Right hindlimb (tissue), 1 donor: ENCODE measurements around the gene PCDHGA7.
"Not testable (repeated sequence)": the region's sequence is repeated elsewhere in the genome, so short reads cannot be mapped to it uniquely, and the experiment has no call there.

Experiments
- DNase-seq: peaks from one replicate; pipeline ENCODE4 v3.0.0-alpha.2; 2018

The PCDHGA7 gene

DNA sequence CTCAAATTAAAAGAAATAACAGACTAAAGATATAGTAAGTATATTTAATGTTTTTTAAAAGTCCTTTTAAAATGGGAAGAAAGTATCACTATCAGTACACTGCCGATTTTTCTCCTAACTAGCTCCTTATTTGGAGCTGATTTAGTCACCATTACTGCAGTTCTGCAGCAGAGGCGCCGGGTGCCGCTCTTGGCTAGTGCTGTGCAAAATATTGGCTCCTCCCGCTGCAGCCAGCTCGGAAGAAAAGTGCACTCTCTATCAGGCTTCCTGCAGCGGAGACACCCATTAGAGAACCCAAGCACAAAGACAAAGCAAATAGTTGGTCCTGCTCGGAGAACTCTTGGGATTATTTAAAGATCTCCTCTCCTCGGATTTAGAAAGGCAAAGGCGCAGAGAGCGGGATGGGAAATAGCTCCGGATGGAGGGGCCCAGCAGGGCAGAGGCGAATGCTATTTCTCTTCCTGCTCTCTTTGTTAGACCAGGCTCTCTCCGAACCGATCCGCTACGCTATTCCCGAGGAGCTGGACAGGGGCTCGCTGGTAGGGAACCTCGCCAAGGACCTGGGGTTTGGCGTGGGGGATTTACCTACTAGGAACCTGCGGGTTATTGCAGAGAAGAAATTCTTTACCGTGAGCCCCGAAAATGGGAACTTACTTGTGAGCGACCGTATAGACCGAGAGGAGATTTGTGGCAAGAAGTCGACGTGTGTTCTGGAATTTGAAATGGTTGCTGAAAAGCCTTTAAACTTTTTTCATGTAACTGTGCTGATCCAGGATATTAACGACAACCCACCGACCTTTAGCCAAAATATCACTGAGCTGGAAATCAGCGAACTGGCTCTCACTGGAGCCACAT is 12.3 kb upstream of the PCDHGA7 start, which contains the start of gene PCDHGB3:
TSS of gene PCDHGB3 (plus strand) at position 249 of the 855 bp plus-strand sequence. CDS start at position 402, 153 bp downstream.
- no peak for DNase-seq

DNA sequence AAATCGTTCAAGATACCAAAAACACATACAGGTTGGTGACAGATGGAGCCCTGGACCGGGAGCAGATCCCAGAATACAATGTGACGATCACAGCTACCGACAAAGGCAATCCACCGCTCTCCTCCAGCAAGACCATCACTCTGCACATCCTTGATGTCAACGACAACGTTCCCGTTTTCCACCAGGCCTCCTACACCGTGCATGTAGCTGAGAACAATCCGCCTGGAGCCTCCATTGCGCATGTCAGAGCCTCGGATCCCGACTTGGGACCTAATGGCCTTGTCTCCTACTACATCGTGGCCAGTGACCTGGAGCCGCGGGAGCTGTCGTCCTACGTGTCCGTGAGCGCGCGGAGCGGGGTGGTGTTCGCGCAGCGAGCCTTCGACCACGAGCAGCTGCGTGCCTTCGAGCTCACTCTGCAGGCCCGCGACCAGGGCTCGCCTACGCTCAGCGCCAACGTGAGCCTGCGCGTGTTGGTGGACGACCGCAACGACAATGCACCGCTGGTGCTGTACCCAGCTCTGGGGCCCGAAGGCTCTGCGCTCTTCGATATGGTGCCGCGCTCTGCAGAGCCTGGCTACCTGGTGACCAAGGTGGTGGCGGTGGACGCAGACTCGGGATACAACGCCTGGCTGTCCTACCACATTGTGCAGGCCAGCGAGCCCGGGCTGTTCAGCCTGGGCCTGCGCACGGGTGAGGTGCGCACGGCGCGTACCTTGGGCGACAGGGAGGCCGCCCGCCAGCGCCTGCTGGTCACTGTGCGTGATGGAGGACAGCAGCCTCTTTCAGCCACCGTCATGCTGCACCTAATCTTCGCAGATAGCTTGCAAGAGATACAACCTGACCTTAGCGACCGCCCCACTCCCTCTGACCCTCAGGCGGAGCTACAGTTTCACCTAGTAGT is 10.7 kb upstream of the PCDHGA7 start:
- DNase-seq = no peak

GRCh38 chr5:141373673-141374317 is 8.7 kb upstream of the PCDHGA7 start, which contains the start of gene PCDHGA6:
Gene PCDHGA6 (plus strand): TSS chr5:141373891. CDS start chr5:141374084, 193 bp downstream.
- DNase-seq = no peak

- no peak for DNase-seq
These were observed 7.9 kb upstream of the PCDHGA7 start for GRCh38 chr5:141374627-141375026.

GRCh38 chr5:141375444-141376155 is 6.9 kb upstream of the PCDHGA7 start:
- not testable (repeated sequence) for DNase-seq

DNA sequence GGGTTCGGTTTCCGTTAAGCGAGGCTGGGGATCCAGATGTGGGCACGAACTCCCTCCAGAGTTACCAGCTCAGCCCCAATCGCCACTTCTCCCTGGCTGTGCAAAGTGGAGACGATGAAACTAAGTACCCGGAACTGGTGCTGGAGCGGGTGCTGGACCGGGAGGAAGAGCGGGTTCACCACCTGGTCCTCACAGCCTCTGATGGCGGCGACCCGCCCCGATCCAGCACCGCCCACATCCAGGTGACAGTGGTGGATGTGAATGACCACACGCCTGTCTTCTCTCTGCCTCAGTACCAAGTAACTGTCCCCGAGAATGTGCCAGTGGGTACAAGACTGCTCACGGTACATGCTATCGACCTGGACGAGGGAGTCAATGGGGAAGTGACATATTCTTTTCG is 803 bp downstream of the PCDHGA7 start:
- DNase-seq = no peak

GRCh38 chr5:141384471-141385267 is 2.1 kb downstream of the PCDHGA7 start:
- no peak for DNase-seq

GRCh38 chr5:141387557-141388311 is 5.2 kb downstream of the PCDHGA7 start, which contains the start of gene PCDHGB4:
Gene PCDHGB4 (plus strand): TSS chr5:141387698. CDS start chr5:141387885, 187 bp downstream.
- DNase-seq = not testable (repeated sequence)

DNA sequence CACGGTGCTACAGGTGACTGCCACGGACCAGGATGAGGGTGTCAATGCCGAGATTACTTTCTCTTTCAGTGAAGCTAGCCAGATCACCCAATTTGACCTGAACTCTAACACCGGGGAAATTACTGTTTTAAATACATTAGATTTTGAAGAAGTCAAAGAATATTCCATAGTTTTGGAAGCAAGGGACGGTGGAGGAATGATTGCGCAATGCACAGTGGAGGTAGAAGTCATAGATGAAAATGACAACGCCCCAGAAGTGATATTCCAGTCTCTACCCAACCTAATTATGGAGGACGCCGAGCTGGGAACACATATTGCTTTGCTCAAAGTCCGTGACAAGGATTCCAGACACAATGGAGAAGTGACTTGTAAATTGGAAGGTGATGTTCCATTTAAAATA is 6.1 kb downstream of the PCDHGA7 start:
- no peak for DNase-seq

DNA sequence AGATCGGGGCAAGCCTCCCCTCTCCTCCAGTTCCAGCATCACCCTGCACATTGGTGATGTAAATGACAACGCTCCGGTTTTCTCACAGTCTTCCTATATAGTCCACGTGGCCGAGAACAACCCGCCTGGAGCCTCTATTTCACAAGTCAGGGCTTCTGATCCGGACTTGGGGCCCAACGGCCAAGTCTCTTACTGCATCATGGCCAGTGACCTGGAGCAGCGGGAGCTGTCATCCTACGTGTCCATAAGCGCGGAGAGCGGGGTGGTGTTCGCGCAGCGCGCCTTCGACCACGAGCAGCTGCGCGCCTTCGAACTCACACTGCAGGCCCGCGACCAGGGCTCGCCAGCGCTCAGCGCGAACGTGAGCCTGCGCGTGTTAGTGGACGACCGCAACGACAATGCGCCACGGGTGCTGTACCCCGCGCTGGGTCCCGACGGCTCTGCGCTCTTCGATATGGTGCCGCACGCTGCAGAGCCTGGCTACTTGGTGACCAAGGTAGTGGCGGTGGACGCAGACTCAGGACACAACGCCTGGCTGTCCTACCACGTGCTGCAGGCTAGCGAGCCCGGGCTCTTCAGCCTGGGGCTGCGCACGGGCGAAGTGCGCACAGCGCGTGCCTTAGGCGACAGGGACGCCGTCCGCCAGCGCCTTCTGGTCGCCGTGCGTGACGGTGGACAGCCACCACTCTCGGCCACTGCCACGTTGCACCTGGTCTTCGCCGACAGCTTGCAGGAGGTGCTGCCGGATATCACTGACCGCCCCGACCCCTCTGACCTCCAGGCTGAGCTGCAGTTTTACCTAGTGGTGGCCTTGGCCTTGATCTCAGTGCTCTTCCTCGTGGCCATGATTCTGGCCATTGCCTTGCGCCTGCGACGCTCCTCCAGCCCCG is 6.9 kb downstream of the PCDHGA7 start:
- DNase-seq = no peak

DNA sequence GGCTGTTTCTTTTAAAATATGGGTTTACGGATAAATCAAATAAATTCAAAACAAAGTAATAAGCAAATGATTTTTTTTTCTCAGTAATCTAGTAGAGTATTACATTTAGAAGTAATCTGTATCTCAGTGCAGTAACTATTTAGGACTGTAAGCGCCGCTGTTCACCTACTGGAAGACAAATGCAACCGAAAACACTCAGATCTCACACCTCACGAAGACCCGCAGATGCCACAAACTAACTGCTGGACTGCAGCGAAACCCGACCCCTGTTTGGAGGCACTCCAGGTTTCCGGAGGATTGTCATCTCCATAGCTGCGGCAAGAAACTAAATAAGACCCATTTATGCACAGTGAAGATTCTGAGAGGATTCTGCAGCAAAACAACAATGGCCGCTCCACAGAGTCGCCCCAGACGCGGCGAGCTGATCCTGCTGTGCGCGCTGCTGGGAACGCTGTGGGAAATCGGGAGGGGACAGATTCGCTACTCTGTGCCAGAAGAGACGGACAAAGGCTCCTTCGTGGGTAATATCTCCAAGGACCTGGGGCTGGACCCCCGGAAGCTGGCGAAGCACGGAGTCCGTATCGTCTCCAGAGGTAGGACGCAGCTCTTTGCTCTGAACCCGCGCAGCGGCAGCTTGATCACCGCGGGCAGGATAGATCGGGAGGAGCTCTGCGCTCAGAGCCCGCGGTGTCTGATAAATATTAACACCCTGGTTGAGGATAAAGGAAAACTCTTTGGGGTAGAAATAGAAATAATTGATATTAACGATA is 10.1 kb downstream of the PCDHGA7 start, which contains the start of gene PCDHGA8:
TSS of gene PCDHGA8 (plus strand) at position 205 of the 770 bp plus-strand sequence. CDS start at position 386, 181 bp downstream.
- no peak for DNase-seq

DNA sequence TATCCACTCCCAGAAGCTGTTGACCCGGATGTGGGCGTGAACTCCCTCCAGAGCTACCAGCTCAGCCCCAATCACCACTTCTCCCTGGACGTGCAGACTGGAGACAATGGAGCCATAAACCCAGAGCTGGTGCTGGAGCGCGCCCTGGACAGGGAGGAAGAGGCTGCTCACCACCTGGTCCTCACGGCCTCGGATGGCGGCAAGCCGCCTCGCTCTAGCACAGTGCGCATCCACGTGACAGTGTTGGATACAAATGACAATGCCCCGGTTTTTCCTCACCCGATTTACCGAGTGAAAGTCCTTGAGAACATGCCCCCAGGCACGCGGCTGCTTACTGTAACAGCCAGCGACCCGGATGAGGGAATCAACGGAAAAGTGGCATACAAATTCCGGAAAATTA is 10.7 kb downstream of the PCDHGA7 start:
- no peak for DNase-seq

DNA sequence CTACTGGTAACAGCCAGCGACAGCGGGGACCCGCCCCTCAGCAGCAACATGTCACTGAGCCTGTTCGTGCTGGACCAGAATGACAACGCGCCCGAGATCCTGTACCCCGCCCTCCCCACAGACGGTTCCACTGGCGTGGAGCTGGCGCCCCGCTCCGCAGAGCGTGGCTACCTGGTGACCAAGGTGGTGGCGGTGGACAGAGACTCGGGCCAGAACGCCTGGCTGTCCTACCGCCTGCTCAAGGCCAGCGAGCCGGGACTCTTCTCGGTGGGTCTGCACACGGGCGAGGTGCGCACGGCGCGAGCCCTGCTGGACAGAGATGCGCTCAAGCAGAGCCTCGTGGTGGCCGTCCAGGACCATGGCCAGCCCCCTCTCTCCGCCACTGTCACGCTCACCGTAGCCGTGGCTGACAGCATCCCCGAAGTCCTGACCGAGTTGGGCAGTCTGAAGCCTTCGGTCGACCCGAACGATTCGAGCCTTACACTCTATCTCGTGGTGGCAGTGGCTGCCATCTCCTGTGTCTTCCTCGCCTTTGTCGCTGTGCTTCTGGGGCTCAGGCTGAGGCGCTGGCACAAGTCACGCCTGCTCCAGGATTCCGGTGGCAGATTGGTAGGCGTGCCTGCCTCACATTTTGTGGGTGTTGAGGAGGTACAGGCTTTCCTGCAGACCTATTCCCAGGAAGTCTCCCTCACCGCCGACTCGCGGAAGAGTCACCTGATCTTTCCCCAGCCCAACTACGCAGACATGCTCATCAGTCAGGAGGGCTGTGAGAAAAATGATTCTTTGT is 12.1 kb downstream of the PCDHGA7 start:
- not testable (repeated sequence) for DNase-seq

DNA sequence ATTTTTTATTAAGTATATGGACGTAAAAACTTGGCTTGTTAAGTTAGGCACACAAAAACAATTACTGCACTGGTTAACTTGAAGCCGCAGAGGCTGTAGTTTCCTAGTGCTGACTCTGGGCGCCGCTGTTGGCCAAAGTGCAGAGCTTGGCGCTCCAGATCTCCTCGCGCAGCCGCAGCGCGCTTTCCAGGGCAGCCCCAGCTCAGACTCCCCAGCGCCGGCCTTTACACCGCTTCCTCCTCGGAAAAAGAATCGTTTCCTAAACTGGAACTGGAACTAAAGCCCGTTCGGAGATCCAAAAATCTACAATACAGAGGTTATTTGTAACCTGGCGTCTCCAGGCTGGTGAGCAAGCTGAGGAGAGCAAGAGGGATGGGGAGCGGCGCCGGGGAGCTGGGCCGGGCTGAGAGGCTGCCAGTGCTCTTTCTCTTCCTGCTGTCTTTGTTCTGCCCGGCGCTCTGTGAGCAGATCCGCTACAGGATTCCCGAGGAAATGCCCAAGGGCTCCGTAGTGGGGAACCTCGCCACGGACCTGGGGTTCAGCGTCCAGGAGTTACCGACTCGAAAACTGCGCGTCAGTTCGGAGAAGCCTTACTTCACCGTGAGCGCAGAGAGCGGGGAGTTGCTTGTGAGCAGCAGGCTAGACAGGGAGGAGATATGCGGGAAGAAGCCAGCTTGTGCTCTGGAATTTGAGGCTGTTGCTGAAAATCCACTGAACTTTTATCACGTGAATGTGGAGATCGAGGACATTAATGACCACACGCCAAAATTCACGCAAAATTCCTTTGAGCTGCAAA is 15.4 kb downstream of the PCDHGA7 start, which contains the start of gene PCDHGB5:
TSS of gene PCDHGB5 (plus strand) at position 192 of the 796 bp plus-strand sequence. CDS start at position 373, 181 bp downstream.
- DNase-seq = not testable (repeated sequence)

DNA sequence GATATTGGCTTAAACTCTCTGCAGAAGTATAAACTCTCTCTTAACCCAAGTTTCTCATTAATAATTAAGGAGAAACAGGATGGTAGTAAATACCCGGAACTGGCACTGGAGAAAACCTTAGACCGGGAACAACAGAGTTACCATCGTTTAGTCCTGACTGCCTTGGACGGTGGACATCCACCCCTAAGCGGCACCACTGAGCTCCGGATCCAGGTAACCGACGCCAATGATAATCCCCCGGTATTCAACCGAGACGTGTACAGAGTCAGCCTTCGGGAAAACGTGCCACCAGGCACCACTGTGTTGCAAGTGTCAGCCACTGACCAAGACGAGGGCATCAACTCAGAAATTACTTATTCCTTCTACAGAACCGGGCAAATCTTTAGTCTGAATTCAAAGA is 16.1 kb downstream of the PCDHGA7 start:
- DNase-seq = no peak

GRCh38 chr5:141399555-141400258 is 17.2 kb downstream of the PCDHGA7 start:
- DNase-seq = no peak
